Measurements from ENCODE around the gene GLIS1.

GLIS1 gene

GRCh38 chr1:53595906-53596305 lies 143.1 kb downstream of the GLIS1 start:
- Histone ChIP-seq H3K9me2 (replicated peaks; ENCODE audit: insufficient read depth, low read length) (no peaks in the 10 kb centered on the region), H3K36me3 (replicated peaks; ENCODE audit: insufficient read depth, low read length) (no peaks in the 10 kb centered on the region), H3K27me3 (replicated peaks; ENCODE audit: insufficient read depth, low read length) (no peaks in the 10 kb centered on the region), H4K20me1 (ENCODE audit: insufficient read depth, low read length) (no peaks in the 10 kb centered on the region), H3K9ac (ENCODE audit: low read length) (no peak overlapping the region), H3K9me3 (replicated peaks; ENCODE audit: insufficient read depth, low read length) (no peaks in the 10 kb centered on the region), H3F3A (ENCODE audit: insufficient read depth, low read length) (peaks cover 13% of the 10 kb centered on the region), H3K79me2 (ENCODE audit: low read length) (no peaks in the 10 kb centered on the region), H3K4me2 (ENCODE audit: low read depth, low read length) (no peak overlapping the region), H3K4me3 (ENCODE audit: low read length) (no peak overlapping the region), H2AFZ (ENCODE audit: low read length) (no peak overlapping the region), H3K27ac (ENCODE audit: low read length) (no peak overlapping the region), H3K4me1 (ENCODE audit: low read length) (peaks cover 16% of the 10 kb centered on the region)
- TF ChIP-seq EZH2 (optimal IDR thresholded peaks at IDR 0.05; ENCODE audit: low read depth, low read length) (no peak), EZH2phosphoT487 (IDR thresholded peaks at IDR 0.05; ENCODE audit: low read length) (no peak), CTCF (IDR thresholded peaks at IDR 0.05; ENCODE audit: low read length) (no peak)
- no peak for DNase-seq

DNA sequence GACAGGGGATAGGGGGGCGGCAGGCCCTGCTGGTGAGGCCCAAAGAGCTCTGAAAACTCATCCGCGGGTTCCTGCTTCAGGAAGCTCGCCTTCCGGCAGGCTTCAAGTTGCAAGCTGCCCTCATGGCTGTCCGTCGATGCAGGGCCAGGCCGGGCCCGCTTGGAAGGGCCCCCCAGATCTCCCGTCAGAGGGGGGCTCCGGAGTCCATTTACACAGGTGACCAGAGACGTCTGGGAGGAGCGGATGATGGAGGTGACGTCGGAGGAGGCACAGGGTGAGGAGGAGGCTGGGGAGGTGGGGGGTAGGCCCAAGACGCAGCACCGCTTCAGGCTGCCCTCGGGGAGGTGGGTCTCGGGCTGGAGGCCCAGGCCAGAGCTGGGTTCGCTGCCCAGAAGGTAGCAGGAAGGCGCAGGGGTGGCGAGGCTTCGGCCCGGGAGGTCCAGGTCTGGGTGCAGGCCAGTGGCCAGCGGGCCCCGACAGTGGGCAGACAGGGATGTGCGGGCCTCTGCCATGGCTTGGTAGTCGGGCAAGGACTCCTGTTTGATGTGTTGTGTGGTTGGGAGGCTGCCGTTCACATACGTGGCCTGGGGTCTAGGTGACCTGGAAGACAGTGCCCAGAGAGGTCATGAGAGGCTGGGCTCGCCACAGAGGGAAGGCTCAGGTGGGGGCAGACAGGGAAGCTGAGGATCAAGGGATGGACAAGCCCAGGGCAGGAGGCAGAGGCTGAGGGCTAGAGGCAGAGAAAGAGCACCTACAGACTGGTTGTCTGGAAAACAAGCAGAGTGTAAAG lies 144.4 kb downstream of the GLIS1 start:
- Histone ChIP-seq H4K20me1 (ENCODE audit: insufficient read depth, low read length) (no peaks in the 10 kb centered on the region), H3K9ac (ENCODE audit: low read length) (no peak overlapping the region), H3K79me2 (ENCODE audit: low read length) (no peaks in the 10 kb centered on the region), H3K4me1 (ENCODE audit: low read length) (peaks cover 5% of the 10 kb centered on the region), H2AFZ (ENCODE audit: low read length) (no peak overlapping the region), H3K4me2 (ENCODE audit: low read depth, low read length) (no peak overlapping the region), H3F3A (ENCODE audit: insufficient read depth, low read length) (no peaks in the 10 kb centered on the region), H3K27ac (ENCODE audit: low read length) (no peak overlapping the region), H3K9me2 (replicated peaks; ENCODE audit: insufficient read depth, low read length) (no peaks in the 10 kb centered on the region), H3K36me3 (replicated peaks; ENCODE audit: insufficient read depth, low read length) (no peaks in the 10 kb centered on the region), H3K27me3 (replicated peaks; ENCODE audit: insufficient read depth, low read length) (no peaks in the 10 kb centered on the region), H3K4me3 (ENCODE audit: low read length) (no peak overlapping the region), H3K9me3 (replicated peaks; ENCODE audit: insufficient read depth, low read length) (no peaks in the 10 kb centered on the region)
- TF ChIP-seq EZH2 (optimal IDR thresholded peaks at IDR 0.05; ENCODE audit: low read depth, low read length) (no peak), CTCF (IDR thresholded peaks at IDR 0.05; ENCODE audit: low read length) (no peak), EZH2phosphoT487 (IDR thresholded peaks at IDR 0.05; ENCODE audit: low read length) (no peak)
- DNase-seq: no peak

GRCh38 chr1:53593758-53594380 lies 145.1 kb downstream of the GLIS1 start:
- Histone ChIP-seq H3K36me3 (replicated peaks; ENCODE audit: insufficient read depth, low read length) (no peaks in the 10 kb centered on the region), H3K9me2 (replicated peaks; ENCODE audit: insufficient read depth, low read length) (no peaks in the 10 kb centered on the region), H3F3A (ENCODE audit: insufficient read depth, low read length) (no peaks in the 10 kb centered on the region), H3K9ac (ENCODE audit: low read length) (no peak overlapping the region), H2AFZ (ENCODE audit: low read length) (no peak overlapping the region), H3K4me1 (ENCODE audit: low read length) (no peaks in the 10 kb centered on the region), H3K4me2 (ENCODE audit: low read depth, low read length) (no peak overlapping the region), H3K4me3 (ENCODE audit: low read length) (no peak overlapping the region), H3K27ac (ENCODE audit: low read length) (no peak overlapping the region), H3K79me2 (ENCODE audit: low read length) (no peaks in the 10 kb centered on the region), H3K9me3 (replicated peaks; ENCODE audit: insufficient read depth, low read length) (no peaks in the 10 kb centered on the region), H3K27me3 (replicated peaks; ENCODE audit: insufficient read depth, low read length) (no peaks in the 10 kb centered on the region), H4K20me1 (ENCODE audit: insufficient read depth, low read length) (no peaks in the 10 kb centered on the region)
- TF ChIP-seq EZH2 (optimal IDR thresholded peaks at IDR 0.05; ENCODE audit: low read depth, low read length) (no peak), EZH2phosphoT487 (IDR thresholded peaks at IDR 0.05; ENCODE audit: low read length) (no peak), CTCF (IDR thresholded peaks at IDR 0.05; ENCODE audit: low read length) (no peak)
- no peak for DNase-seq
